Measurements from ENCODE around the gene SNX2. TPM values are rescaled to one million over a fixed set of nuclear protein-coding genes. Genes with fewer than 3 reads are reported as not detected.

Gene SNX2
- total and polyA plus RNA-seq, 5 donors from 2014 or later = 65.3 to 124 (median 100) TPM

DNA sequence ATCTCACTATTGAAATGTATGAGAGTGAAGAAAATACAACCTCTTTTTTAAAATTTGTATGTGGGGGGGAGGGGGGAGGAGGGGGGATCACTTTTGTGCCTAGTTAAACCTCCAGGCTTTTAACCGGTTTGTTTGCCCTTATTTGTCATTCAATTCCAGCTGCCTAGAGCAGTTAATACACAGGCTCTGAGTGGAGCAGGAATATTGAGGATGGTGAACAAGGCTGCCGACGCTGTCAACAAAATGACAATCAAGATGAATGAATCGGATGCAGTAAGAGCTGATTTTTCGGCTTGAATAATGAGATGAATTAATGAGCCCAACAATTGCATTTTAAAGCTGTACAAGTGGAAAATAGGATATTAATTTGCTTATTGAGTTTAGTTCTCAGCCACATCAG is 41.9 kb downstream of the SNX2 start:
- Mint-ChIP-seq H3K36me3 (peaks cover 27% of the 10 kb centered on the region), H3K27ac (no peak overlapping the region), H3K4me3 (no peak overlapping the region), H3K27me3 (no peaks in the 10 kb centered on the region), H3K4me1 (peaks cover 0 to 3% (median 1%) of the 10 kb centered on the region in 4 donors), H3K9me3 (no peaks in the 10 kb centered on the region)
- Histone ChIP-seq H3K4me3 (ENCODE audit: low read depth, low read length) (no peak overlapping the region), H3K27ac (ENCODE audit: insufficient read depth, low read length, poor library complexity, severe bottlenecking) (no peak overlapping the region), H3K27me3 (ENCODE audit: control insufficient read depth, insufficient read depth, low read length) (no peaks in the 10 kb centered on the region), H3K4me1 (ENCODE audit: control insufficient read depth, insufficient read depth, low read length, poor library complexity, severe bottlenecking) (no peaks in the 10 kb centered on the region), H3K36me3 (ENCODE audit: control insufficient read depth, insufficient read depth, low read length) (peaks cover 40% of the 10 kb centered on the region), H3K9me3 (ENCODE audit: control insufficient read depth in 2 of 2, low read length in 2 of 2) (no peaks in the 10 kb centered on the region)
- DNase-seq = no peak
- ATAC-seq (ENCODE audit: low read depth in 2 of 2) = no peak

DNA sequence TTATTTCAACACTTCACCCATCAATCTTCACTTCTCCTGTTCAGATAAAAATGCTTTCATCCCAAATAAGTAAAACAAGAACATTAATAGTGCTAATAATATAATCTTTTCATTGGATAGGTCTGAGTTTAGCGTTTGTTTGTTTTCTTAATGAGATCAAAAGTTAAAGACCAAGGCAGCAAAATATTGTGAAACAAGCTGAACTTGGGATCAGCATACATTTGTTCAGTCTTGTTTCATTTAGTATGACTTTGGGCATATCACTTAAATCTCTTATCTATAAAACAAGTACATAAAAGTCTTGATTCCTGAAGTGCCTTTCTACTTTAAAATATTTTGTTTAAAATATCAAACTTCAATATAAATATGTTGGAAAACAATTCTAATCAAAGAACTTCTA is 57.1 kb downstream of the SNX2 start:
- no peak overlapping the region for H3K4me3 ChIP-seq (ENCODE audit: low read depth, low read length)
- peaks cover 22% of the 10 kb centered on the region for H3K36me3 ChIP-seq (ENCODE audit: control insufficient read depth, insufficient read depth, low read length)
- DNase-seq (no peak), ATAC-seq (ENCODE audit: low read depth in 2 of 2) (no peak)
- H3K4me1 Mint-ChIP-seq = no peaks in the 10 kb centered on the region
- H3K9me3 ChIP-seq (ENCODE audit: control insufficient read depth in 2 of 2, low read length in 2 of 2) = no peaks in the 10 kb centered on the region
- H3K27me3 Mint-ChIP-seq = no peaks in the 10 kb centered on the region
- no peak overlapping the region for H3K27ac ChIP-seq (ENCODE audit: insufficient read depth, low read length, poor library complexity, severe bottlenecking)
- no peaks in the 10 kb centered on the region for H3K4me1 ChIP-seq (ENCODE audit: control insufficient read depth, insufficient read depth, low read length, poor library complexity, severe bottlenecking)
- no peaks in the 10 kb centered on the region for H3K9me3 Mint-ChIP-seq
- no peak overlapping the region for H3K27ac Mint-ChIP-seq
- H3K4me3 Mint-ChIP-seq = no peak overlapping the region
- no peaks in the 10 kb centered on the region for H3K27me3 ChIP-seq (ENCODE audit: control insufficient read depth, insufficient read depth, low read length)
- H3K36me3 Mint-ChIP-seq = peaks cover 6% of the 10 kb centered on the region

DNA sequence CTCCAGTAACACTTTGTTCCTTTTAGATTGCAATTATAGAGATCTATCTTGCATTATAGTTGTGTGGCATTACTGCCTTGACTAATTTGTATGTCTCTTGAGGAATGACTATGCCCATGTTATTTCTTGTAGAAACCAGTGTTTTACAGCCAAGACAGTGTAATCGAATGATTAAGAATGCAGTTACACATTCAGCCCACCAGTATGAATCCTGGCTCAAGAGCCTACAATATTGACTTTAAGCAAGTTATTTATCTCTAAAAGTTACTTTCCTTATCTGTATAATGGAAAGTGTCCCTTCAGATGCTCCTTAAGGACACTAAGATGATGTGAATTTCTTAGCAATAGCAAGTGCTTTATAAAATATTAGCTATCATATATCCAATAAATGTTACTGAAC is 60.8 kb downstream of the SNX2 start:
- H3K27me3 ChIP-seq (ENCODE audit: control insufficient read depth, insufficient read depth, low read length) = no peaks in the 10 kb centered on the region
- no peak overlapping the region for H3K27ac Mint-ChIP-seq
- H3K36me3 Mint-ChIP-seq = no peaks in the 10 kb centered on the region
- no peak overlapping the region for H3K27ac ChIP-seq (ENCODE audit: insufficient read depth, low read length, poor library complexity, severe bottlenecking)
- H3K9me3 ChIP-seq (ENCODE audit: control insufficient read depth in 2 of 2, low read length in 2 of 2) = no peaks in the 10 kb centered on the region
- no peak for ATAC-seq (ENCODE audit: low read depth in 2 of 2)
- H3K4me1 Mint-ChIP-seq = peaks cover 4 to 7% (median 5%) of the 10 kb centered on the region in 4 donors
- H3K4me3 Mint-ChIP-seq = no peak overlapping the region
- H3K9me3 Mint-ChIP-seq = no peaks in the 10 kb centered on the region
- no peak overlapping the region for H3K4me3 ChIP-seq (ENCODE audit: low read depth, low read length)
- H3K27me3 Mint-ChIP-seq = no peaks in the 10 kb centered on the region
- DNase-seq = no peak
- H3K36me3 ChIP-seq (ENCODE audit: control insufficient read depth, insufficient read depth, low read length) = no peaks in the 10 kb centered on the region
- no peaks in the 10 kb centered on the region for H3K4me1 ChIP-seq (ENCODE audit: control insufficient read depth, insufficient read depth, low read length, poor library complexity, severe bottlenecking)

DNA sequence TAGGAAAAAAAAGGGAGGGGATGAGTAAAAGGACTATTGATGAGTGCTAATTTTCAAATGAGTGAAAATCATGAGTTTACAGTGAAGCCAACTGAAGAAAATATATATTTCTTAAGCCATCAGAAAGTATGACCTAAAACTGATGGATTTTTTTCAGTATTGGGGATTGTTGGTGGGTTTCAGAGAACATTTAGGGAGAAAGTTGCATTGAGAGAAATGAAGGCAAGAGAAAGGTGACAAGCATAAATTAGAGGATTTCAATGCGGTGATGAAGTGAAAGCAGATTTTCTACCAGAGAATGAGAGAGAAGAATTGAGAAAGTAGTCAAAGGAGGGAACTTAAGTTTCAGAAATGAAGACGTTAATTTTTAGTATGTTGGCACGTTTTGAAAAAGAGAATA is 62.1 kb downstream of the SNX2 start:
- Mint-ChIP-seq H3K36me3 (no peaks in the 10 kb centered on the region), H3K27me3 (no peaks in the 10 kb centered on the region), H3K27ac (no peak overlapping the region), H3K4me3 (no peak overlapping the region), H3K9me3 (no peaks in the 10 kb centered on the region), H3K4me1 (peaks cover 5 to 10% (median 6%) of the 10 kb centered on the region in 4 donors)
- no peaks in the 10 kb centered on the region for H3K4me1 ChIP-seq (ENCODE audit: control insufficient read depth, insufficient read depth, low read length, poor library complexity, severe bottlenecking)
- H3K9me3 ChIP-seq (ENCODE audit: control insufficient read depth in 2 of 2, low read length in 2 of 2) = no peaks in the 10 kb centered on the region
- ATAC-seq (ENCODE audit: low read depth in 2 of 2) (no peak), DNase-seq (no peak)
- H3K36me3 ChIP-seq (ENCODE audit: control insufficient read depth, insufficient read depth, low read length) = no peaks in the 10 kb centered on the region
- H3K27me3 ChIP-seq (ENCODE audit: control insufficient read depth, insufficient read depth, low read length) = no peaks in the 10 kb centered on the region
- H3K4me3 ChIP-seq (ENCODE audit: low read depth, low read length) = no peak overlapping the region
- no peak overlapping the region for H3K27ac ChIP-seq (ENCODE audit: insufficient read depth, low read length, poor library complexity, severe bottlenecking)

DNA sequence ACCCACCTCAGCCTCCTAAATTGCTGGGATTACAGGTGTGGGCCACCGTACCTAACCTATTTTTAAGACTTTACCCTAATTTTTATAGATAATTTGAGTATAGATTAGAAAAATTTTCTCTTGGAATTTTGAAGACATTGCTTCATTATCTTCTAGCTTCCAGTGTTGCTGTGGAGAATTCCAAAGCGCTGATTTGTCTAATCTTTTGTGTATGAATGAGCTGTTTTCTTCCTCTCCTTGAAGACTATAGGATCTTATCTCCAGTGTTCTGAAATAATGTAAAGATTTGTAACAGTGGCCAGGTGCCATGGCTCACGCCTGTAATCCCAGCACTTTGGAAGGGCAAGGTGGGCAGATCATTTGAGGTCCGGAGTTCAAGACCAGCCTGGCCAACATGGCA is 64.9 kb downstream of the SNX2 start:
- ATAC-seq (ENCODE audit: low read depth in 2 of 2) (no peak), DNase-seq (no peak)
- Mint-ChIP-seq H3K4me1 (peaks cover 7 to 29% (median 18%) of the 10 kb centered on the region in 4 donors), H3K27me3 (no peaks in the 10 kb centered on the region), H3K36me3 (peaks cover 3% of the 10 kb centered on the region), H3K9me3 (no peaks in the 10 kb centered on the region), H3K4me3 (no peak overlapping the region), H3K27ac (peak overlapping the region in 1 of 3 donors; percentile 16)
- no peaks in the 10 kb centered on the region for H3K9me3 ChIP-seq (ENCODE audit: control insufficient read depth in 2 of 2, low read length in 2 of 2)
- no peaks in the 10 kb centered on the region for H3K27me3 ChIP-seq (ENCODE audit: control insufficient read depth, insufficient read depth, low read length)
- H3K36me3 ChIP-seq (ENCODE audit: control insufficient read depth, insufficient read depth, low read length) = no peaks in the 10 kb centered on the region
- no peak overlapping the region for H3K27ac ChIP-seq (ENCODE audit: insufficient read depth, low read length, poor library complexity, severe bottlenecking)
- H3K4me1 ChIP-seq (ENCODE audit: control insufficient read depth, insufficient read depth, low read length, poor library complexity, severe bottlenecking) = peaks cover 11% of the 10 kb centered on the region
- no peak overlapping the region for H3K4me3 ChIP-seq (ENCODE audit: low read depth, low read length)

DNA sequence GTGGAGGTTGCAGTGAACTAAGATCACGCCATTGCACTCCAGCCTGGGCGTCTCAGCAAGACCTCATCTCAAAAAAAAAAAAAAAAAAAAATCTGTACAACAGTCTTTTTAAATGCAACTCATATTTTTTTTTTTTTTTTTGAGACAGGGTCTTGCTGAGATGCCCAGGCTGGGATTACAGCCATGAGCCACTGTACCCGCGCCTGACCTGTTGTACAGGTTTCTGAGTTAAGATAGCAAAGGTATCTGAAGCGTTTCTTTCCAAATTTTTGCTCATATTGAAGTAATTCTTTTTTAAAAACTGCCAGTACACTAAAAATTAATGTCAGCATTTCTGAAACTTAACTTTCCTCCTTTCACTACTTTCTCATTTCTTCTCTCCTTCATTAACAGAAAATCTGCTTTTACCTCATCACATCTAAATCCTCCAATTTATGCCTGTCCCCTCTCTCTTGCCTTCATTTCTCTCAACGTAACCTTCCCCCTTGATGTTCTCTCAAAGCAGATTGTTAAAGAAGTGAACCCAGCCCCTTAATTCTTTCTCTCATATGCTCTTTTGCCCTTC is 67.2 kb downstream of the SNX2 start:
- Mint-ChIP-seq H3K27ac (no peak overlapping the region), H3K9me3 (no peaks in the 10 kb centered on the region), H3K36me3 (peaks cover 3% of the 10 kb centered on the region), H3K4me1 (peaks cover 18 to 43% (median 31%) of the 10 kb centered on the region in 4 donors), H3K27me3 (no peaks in the 10 kb centered on the region), H3K4me3 (peak overlapping the region in 2 of 4 donors; percentile 23 to 51)
- Histone ChIP-seq H3K27me3 (ENCODE audit: control insufficient read depth, insufficient read depth, low read length) (no peaks in the 10 kb centered on the region), H3K36me3 (ENCODE audit: control insufficient read depth, insufficient read depth, low read length) (no peaks in the 10 kb centered on the region), H3K9me3 (ENCODE audit: control insufficient read depth in 2 of 2, low read length in 2 of 2) (no peaks in the 10 kb centered on the region), H3K27ac (ENCODE audit: insufficient read depth, low read length, poor library complexity, severe bottlenecking) (no peak overlapping the region), H3K4me1 (ENCODE audit: control insufficient read depth, insufficient read depth, low read length, poor library complexity, severe bottlenecking) (peaks cover 21% of the 10 kb centered on the region), H3K4me3 (ENCODE audit: low read depth, low read length) (no peak overlapping the region)
- ATAC-seq (ENCODE audit: low read depth in 2 of 2) = no peak
- DNase-seq = no peak

DNA sequence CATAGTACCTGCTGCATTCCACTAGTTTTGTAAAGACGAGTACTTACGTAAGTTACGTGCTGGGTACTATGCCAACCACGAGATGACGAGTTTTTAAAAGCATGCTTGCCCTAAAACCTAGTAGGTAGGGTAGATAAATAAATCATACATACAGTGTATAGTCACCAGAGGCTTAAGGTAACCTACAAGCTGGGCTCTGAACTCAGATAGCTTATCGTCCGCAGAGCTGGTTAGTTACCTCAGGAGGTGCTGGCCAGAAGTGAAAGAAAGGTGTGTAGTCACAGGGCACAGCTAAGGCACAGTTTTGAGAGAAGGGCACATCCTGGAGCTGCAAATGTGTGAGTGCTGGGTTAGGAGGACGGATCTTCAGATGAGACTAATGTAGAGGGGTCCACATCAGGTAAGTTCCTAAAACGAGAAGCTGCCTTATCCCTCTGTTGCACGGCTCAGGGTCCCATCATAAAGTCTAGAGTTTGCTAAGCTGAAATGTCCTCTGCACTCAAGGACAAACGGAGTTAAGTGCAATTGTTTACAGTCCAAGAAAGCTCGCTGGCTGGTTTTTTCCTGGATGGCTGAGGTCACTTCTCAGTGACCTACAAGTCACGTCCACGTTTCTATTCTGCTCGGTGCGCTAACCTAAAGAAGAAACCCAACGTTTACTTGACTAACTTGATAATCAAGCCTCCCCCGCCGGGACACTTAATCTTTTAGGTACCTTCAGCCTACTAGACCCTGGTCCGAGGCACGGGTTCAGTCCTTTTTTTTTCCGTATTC is 69.4 kb downstream of the SNX2 start:
- H3K36me3 ChIP-seq (ENCODE audit: control insufficient read depth, insufficient read depth, low read length) = no peaks in the 10 kb centered on the region
- H3K27me3 ChIP-seq (ENCODE audit: control insufficient read depth, insufficient read depth, low read length) = no peaks in the 10 kb centered on the region
- DNase-seq = peak in 1 of 3 donors; percentile 44
- Mint-ChIP-seq H3K36me3 (peaks cover 3% of the 10 kb centered on the region), H3K4me3 (peak overlapping the region; percentile 89 to 95 (median 93)), H3K27me3 (no peaks in the 10 kb centered on the region), H3K27ac (peak overlapping the region; percentile 90 to 94 (median 92)), H3K9me3 (no peaks in the 10 kb centered on the region), H3K4me1 (peaks cover 25 to 50% (median 38%) of the 10 kb centered on the region in 4 donors)
- H3K4me3 ChIP-seq (ENCODE audit: low read depth, low read length) = peak overlapping the region; percentile 97
- no peak for ATAC-seq (ENCODE audit: low read depth in 2 of 2)
- H3K9me3 ChIP-seq (ENCODE audit: control insufficient read depth in 2 of 2, low read length in 2 of 2) = no peaks in the 10 kb centered on the region
- H3K27ac ChIP-seq (ENCODE audit: insufficient read depth, low read length, poor library complexity, severe bottlenecking) = peak overlapping the region; percentile 80
- peaks cover 24% of the 10 kb centered on the region for H3K4me1 ChIP-seq (ENCODE audit: control insufficient read depth, insufficient read depth, low read length, poor library complexity, severe bottlenecking)

DNA sequence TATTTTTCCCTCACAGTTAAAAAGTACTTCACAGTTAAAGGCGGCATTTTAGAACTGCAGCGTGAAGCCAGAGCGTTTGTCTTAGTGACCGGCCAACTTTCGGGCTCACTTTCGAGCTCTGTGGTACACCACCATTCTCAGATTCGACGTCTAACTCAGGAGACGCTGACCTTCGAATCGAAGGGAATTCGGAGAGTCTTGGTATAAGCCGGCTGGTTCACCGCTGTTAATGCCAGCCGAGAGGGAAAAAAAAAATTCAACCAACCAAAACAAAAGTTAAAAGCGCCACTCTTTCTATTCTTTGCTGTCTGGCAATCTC is 70.0 kb downstream of the SNX2 start:
- H3K4me3 ChIP-seq (ENCODE audit: low read depth, low read length) = peak overlapping the region; percentile 97
- peaks cover 29 to 56% (median 41%) of the 10 kb centered on the region in 4 donors for H3K4me1 Mint-ChIP-seq
- peak in 1 of 2 donors; percentile 6 for ATAC-seq (ENCODE audit: low read depth in 2 of 2)

More for the DNA sequence above, 70.0 kb downstream of the SNX2 start:
- H3K27me3 Mint-ChIP-seq = no peaks in the 10 kb centered on the region
- Histone ChIP-seq H3K9me3 (ENCODE audit: control insufficient read depth in 2 of 2, low read length in 2 of 2) (no peaks in the 10 kb centered on the region), H3K36me3 (ENCODE audit: control insufficient read depth, insufficient read depth, low read length) (no peaks in the 10 kb centered on the region), H3K4me1 (ENCODE audit: control insufficient read depth, insufficient read depth, low read length, poor library complexity, severe bottlenecking) (peaks cover 29% of the 10 kb centered on the region), H3K27me3 (ENCODE audit: control insufficient read depth, insufficient read depth, low read length) (no peaks in the 10 kb centered on the region), H3K27ac (ENCODE audit: insufficient read depth, low read length, poor library complexity, severe bottlenecking) (peak overlapping the region; percentile 80)
- H3K9me3 Mint-ChIP-seq = no peaks in the 10 kb centered on the region
- H3K27ac Mint-ChIP-seq = peak overlapping the region; percentile 90 to 94 (median 92)
- H3K36me3 Mint-ChIP-seq = peaks cover 3% of the 10 kb centered on the region
- no peak for DNase-seq
- H3K4me3 Mint-ChIP-seq = peak overlapping the region; percentile 89 to 95 (median 93)
